HuH-7 (cell line): Measurements from ENCODE around the gene PHKA1.
"Not testable (repeated sequence)": the region's sequence is repeated elsewhere in the genome, so short reads cannot be mapped to it uniquely, and the experiment has no call there.

Source experiments
- DNase-seq: peaks from one replicate; pipeline ENCODE4 v3.0.0; 2011; ENCODE audit warnings: low spot score

PHKA1 gene

GRCh38 chrX:72666451-72666850, 47.7 kb downstream of the PHKA1 start:
- no peak for DNase-seq

GRCh38 chrX:72663737-72664136, 50.4 kb downstream of the PHKA1 start:
- DNase-seq, result no peak

DNA sequence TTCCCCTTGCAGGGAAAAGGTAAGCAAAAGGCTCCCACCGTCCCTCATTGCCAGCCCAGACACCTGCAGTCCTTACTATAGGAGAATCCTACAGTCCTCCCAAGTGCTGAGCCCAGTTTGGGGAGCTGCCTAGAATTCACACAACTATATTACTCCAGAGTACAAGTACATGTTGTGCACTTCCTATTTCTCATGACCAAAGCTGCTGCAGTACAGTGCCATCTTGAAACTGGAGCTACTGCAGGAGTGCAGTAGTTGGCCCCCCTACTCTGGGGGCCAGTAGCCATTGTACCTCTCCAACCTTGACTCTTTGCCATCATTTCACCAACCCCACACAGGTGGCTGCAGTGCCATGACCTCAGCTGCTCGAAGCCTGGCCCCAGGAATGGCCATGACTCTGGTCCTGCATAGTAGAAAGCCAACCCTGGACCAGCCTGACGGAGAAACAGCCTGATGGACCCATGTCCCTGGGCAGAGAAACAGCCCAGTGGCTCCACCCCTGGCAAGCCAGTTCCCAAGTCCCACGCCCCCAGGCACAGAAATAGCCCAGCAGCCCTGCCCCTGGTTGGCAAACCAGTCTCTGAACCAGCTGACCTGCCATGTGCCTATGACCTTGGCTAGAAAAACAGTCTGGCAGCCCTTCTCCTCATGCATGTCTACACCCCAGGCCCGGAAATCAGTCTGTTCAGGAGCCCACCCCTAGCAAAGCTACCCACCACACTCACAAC, 51.9 kb downstream of the PHKA1 start:
- no peak for DNase-seq

- DNase-seq, result no peak
These were observed 54.4 kb downstream of the PHKA1 start for GRCh38 chrX:72659723-72660122.

DNA sequence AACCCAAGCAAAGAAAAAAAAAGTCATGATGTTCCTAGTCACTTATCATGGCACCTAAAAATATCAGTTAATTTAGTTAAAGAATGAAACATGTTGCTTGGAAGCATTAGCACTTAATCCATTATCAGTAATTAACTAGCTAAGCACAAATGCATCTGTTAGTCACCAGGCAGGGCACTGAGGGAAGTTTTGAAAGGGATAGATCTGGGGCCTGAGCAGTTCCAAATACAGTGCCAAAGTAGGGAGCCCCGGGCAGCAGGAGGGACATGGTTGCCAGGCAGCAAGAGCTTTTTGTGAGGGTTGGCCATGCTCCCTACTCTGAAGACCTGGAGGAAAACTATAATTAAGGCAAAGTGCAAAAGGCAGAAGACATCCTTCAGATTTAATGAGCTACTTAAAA, 62.0 kb downstream of the PHKA1 start:
- DNase-seq, result no peak

DNA sequence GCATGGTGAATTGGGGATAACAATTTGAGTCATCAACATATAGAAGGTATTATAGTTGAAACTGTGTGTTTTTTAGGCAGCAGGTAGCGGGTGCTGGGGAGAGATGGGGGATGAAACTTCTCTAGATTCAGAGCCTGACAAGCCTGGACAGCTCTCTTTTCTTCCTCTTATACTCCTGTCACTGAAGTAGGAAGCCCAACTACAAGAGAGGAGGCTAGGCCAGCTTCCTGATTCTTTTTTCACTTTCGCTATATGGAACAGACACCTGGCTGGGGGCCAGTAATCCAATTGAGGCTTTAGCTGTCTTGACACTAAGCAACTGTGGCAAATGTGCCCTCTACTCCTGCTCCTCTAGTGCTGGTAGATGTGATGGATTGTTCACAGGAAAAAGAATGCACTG, 69.2 kb downstream of the PHKA1 start:
- no peak for DNase-seq

- DNase-seq, result no peak
These were observed 72.5 kb downstream of the PHKA1 start for GRCh38 chrX:72641611-72642010.

GRCh38 chrX:72635930-72636329, 78.2 kb downstream of the PHKA1 start:
- no peak for DNase-seq

DNA sequence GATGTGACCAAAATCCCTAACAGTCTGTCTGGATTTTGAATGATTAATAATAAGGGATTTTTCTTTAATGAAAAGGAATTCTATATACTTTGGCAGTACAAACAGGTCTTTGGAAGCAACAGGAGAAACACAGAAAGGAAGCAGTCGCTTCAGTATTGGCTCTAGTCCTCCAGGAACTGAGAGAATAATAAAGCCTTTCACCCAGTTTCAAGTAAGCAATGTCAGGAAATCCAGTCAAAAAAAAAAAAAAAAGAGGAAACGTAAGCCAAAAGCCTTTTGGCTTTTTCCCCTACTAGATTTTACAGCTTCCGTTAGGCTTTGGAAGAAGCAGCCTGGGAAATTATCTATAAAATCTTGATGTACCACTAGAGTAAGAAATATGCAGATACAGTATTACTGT, 79.8 kb downstream of the PHKA1 start:
- DNase-seq, result no peak

- no peak for DNase-seq
These were observed 83.9 kb downstream of the PHKA1 start for GRCh38 chrX:72630185-72630584.

DNA sequence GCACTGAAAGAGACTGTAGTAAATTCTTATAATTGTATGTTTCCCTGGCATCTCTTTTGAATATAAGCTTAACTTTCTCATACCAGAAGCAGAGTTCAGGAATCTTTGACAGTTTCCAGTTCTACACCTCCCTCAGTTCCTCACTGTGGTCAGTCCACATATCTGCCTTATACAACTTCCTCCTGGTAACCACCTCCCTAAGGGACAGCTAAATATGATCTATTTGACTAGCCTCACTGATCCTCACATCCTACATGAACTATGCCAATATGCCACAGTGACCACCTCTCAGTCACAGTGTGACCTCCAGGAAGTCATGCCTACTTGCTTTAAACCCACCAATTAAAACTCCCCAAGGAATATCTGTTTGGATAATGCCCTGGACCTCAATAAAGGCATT, 89.9 kb downstream of the PHKA1 start:
- no peak for DNase-seq

DNA sequence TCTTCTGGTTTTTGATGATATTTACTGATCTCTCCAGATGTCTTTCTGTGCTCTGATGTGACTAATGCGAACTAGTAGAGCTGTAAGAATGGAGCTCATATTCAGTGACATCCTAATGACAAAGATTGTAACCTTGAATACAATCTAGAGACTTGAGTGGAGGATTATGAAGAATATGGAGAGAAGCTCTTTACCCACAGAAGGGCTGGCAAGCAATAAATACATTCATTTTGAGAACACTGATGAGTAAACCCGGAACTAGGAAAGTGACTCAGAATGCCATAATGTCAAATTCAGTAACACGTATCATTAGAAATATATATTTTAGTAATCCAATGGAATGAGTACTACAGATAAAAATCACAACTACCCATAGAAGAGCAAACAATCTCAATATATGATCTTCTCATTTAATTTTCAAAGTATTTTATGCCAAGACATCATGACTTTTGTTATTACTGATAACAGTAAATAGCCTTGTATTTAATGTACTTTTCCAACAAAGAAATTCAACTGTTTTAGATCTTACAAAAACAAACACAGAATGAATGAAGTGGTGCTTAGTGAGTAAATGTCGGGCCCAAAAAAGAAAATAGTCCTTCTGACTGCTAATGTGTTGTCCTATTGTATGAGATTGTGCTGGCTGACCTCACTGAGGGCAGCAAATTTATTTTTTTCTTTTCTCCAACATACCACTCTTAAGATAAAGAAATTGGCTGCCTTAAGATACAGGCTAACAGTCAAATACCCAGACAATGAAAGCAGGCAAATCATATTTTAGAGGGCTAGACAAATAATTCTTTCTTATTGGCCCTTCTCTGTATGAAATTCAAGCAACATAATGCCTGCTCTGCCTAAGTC, 92.3 kb downstream of the PHKA1 start:
- no peak for DNase-seq

DNA sequence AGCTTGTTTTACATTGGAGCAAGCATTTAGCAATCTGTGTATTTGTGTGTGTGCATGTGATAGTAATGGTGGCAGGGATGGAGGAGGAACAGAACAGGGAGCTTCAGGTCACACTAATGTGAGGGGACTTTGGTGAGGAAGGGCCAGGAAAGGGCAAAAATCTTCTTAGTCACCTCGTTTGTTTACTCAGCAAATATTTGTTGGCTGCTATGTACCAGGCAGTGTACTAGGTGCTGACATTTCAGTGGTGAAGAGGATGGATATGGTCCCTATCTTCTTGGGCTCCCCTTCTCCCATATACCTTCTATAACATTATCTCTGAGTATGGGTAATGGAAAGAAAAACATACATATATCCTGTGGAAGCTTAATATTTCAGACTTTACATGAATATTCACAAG, 92.9 kb downstream of the PHKA1 start:
- DNase-seq, result no peak

DNA sequence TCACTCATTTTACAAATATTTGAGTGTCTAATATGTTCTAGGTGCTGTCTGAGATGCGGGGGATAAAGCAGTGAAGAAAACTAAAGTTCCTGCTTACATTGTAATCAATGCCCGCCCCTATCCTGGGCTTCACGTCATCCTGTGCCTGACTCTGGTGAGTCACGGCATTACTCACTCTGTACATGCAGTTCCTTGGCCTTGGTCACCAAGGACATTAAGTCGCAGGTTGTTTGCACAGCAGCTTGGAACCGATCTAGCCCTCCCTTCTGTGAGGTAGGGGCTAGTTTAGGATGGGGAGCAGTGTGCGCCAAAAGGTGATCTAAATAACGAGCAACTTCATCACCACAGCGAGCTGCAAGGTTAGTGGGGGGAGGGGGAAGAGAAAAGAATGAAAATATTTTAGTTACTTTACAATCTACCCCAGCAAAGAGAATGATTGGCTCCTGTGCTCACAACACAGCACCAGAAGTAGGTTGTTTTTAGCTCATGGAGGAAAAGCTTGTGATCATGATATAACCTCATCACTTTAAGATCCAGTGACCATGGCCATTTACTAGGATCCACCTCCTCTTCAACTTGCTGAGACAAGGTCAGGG, 93.5 kb downstream of the PHKA1 start:
- no peak for DNase-seq

DNA sequence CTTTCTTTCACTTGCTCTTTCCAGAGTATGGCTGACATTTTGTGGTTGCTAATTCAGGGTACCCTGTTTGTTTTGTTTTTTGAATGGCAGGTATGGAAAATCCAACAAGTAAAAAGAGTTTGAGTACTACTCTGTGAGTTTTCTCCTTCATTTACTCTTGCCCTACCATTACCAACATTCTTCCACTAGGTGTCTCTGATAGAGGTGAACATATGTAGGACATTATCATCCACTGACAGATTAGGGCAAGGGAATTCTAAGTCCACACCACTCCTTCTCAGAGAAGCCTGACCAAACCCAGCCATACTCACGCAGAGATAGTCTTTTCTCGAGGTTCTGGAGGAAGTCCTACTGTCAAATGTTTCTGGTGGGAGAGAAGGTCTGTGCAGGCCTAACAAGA, 104.8 kb downstream of the PHKA1 start:
- peak; percentile 6 for DNase-seq

- no peak for DNase-seq
These were observed 109.4 kb downstream of the PHKA1 start for GRCh38 chrX:72604705-72605104.

GRCh38 chrX:72604112-72604511, 110.0 kb downstream of the PHKA1 start:
- DNase-seq, result no peak

DNA sequence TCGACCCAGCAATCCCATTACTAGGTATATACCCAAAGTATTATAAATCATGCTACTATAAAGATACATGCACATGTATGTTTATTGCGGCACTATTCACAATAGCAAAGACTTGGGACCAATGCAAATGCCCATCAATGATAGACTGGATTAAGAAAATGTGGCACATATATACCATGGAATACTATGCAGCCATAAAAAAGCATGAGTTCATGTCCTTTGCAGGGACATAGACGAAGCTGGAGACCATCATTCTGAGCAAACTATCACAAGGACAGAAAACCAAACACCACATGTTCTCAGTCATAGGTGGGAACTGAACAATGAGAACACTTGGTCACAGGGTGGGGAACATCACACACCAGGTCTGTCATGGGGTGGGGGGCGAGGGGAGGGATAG, 123.1 kb downstream of the PHKA1 start:
- not testable (repeated sequence) for DNase-seq

DNA sequence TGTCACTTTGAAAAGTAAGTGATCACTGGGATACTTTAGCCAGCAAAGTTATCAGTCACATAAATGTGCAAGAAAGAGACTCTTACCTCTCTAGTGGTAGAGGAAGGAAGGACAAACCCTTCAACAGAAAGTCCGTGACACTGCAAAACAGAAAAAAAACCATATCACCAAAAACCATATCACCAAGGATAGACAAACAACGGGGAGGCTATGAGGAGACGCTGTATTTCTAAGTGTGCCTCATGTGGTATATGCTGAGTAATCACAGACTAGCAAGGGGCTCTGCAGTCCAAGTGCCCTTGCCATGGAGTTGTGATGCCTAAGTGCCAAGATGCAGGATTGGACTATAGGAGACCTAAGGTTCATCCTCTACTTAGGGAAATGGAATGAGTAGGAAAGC, 129.9 kb downstream of the PHKA1 start:
- no peak for DNase-seq

- DNase-seq, result no peak
These were observed 137.8 kb downstream of the PHKA1 start for GRCh38 chrX:72576141-72576894.

- DNase-seq, result no peak
These were observed 141.0 kb downstream of the PHKA1 start for GRCh38 chrX:72573158-72573511.
